Fibroblast of skin of abdomen (primary cell): ENCODE data around the gene LIPJ. TPM values are rescaled to one million over a fixed set of nuclear protein-coding genes. Genes with fewer than 3 reads are reported as not detected.
A peak's percentile ranks its signal among the peaks of the same experiment; 100 is the strongest.

Experiments used
- DNase-seq: peaks from one replicate; pipeline ENCODE4 v3.0.0-alpha.2; 2013
- polyA plus RNA-seq, 2 experiments: library from polyadenylated mRNA; unstranded; fragments of 120-200 nt; gene quantifications; one replicate each; pipeline ENCODE4 v1.2.1, GENCODE V29; 2013; ENCODE audit not compliant: insufficient read length in 2 of 2

LIPJ gene, protein sequence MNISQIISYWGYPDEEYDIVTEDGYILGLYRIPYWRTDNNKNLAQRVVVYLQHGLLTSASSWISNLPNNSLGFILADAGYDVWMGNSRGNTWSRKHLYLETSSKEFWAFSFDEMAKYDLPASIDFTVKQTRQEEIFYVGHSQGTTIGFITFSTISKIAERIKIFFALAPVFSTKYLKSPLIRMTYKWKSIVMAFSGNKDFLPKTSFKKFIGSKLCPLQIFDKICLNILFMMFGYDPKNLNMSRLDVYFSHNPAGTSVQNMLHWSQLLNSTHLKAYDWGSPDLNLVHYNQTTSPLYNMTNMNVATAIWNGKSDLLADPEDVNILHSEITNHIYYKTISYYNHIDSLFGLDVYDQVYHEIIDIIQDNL
- not detected for polyA plus RNA-seq (2013, experiment 1 of 2; ENCODE audit: insufficient read length)
- 0.06 TPM for polyA plus RNA-seq (2013, experiment 2 of 2; ENCODE audit: insufficient read length)

GRCh38 chr10:88586462-88586861 lies at the start of gene LIPJ:
TSS of gene LIPJ (plus strand) at chr10:88586762. CDS start at chr10:88590688, 3,926 bp downstream.
- DNase-seq = no peak

DNA sequence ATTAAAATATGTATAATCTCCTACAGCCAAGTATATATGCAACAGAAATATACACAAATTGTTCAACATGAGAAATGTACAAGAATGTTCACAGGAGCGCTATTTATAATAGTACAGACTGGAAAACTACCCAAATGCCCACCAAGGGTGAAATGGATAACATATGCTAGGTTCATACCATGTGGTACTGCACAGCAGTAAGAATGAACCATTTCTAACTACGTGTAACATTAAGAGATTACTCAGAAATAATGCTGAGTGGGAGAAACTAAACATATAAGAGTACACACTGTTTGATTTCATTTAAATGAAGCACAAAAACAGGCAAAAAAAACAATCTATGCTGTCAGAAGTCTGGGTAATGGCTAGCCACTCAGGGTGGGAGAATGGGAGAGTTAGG lies 49.2 kb upstream of the LIPJ start:
- peak; percentile 74 for DNase-seq

GRCh38 chr10:88538048-88538447 lies 48.5 kb upstream of the LIPJ start:
- peak; percentile 96 for DNase-seq

DNA sequence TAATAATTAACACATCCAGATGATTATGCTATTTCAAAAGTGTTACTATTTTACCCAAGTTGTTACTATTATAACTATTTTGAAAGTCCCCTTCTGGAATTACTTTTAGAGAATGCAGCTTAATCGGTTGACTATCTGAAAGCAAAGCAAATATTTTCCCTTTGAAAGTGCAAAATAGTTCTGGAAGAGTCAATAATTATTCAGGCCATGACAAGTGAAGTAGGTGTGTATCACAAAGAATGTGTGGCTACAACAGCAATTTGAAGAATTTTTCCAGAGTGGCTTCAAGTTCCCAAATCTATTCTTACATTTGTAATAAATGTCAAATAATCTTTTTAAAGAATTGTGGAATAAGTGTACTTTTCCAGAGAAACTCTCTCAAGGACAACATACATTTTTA lies 46.2 kb upstream of the LIPJ start:
- peak; percentile 49 for DNase-seq

DNA sequence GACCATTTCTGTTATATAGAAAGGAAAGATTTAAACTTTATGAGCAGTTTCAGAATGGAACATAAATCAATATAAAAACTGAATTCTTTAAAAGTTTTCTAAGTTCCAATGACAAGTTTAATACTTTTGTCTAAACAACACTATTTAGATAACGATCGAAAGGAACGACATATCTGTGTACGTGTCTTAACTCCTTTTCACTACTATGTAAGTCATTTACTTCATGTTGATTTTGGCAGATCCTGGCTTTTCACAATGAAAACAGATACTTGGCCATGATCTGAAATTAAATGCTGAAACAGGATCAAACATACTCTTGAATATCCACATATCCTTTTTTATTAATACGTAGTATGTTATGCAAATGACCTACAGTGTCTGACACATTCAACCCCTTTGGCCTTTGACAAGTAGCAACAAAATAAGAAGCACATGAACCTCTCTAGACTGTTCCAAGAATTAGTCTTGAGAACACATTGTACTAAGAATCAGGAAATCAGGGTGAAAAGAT lies 45.4 kb upstream of the LIPJ start:
- DNase-seq = no peak

- DNase-seq = no peak
These were observed 44.0 kb upstream of the LIPJ start for GRCh38 chr10:88542522-88542921.

GRCh38 chr10:88544140-88544870 lies 42.3 kb upstream of the LIPJ start:
- DNase-seq = no peak

DNA sequence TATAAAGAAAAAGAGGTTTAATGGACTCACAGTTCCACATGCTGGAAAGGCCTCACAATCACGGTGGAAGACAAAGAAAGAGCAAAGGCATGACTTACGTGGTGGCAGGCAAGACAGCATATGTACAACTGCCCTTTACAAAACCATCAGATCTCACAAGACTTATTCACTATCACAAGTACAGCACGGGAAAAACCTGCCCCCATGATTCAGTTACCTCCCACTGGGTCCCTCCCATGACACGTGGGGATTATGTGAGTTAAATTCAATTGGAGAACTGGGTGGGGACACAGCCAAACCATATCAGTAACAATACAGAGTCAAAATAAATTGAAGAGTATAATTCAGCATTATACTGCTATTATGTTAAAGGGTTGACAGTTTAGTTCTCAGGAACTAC lies 41.2 kb upstream of the LIPJ start:
- DNase-seq = no peak

DNA sequence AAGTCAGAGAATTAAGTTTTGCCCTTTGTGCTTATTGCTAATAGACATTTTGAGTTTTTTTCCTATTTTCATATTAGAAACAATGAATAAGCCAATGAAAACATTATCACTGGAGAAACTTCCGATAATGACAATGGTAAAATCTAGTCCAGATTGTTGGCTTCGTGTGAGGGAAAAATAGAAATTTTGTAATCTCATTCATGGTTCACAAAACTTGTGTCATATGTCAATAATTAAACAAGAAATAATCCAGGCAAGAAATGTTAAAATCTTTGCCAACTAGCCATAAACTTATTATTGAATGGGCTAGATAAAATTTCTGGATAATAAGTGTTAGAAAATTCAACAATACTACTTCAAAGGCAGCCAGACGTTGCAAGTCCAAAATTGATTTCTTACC lies 40.1 kb upstream of the LIPJ start:
- no peak for DNase-seq

DNA sequence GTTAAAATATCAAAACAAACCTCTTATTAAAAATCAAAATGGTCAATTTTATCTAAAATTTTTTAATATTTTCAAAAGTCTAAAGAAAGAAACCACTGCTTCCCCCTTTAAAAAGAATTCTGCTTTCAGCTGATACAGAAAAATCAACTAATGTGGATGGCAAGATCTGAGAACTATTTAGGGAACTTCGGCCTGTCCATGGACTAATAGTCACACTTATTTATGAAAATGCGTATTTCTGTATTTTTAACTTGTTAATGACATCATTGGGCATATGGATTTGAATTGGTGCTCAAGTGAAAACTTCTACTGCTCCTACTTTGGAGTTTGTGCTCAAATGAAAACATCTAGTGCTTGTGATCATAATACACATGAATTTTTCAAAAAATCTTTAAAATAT lies 35.3 kb upstream of the LIPJ start:
- no peak for DNase-seq

DNA sequence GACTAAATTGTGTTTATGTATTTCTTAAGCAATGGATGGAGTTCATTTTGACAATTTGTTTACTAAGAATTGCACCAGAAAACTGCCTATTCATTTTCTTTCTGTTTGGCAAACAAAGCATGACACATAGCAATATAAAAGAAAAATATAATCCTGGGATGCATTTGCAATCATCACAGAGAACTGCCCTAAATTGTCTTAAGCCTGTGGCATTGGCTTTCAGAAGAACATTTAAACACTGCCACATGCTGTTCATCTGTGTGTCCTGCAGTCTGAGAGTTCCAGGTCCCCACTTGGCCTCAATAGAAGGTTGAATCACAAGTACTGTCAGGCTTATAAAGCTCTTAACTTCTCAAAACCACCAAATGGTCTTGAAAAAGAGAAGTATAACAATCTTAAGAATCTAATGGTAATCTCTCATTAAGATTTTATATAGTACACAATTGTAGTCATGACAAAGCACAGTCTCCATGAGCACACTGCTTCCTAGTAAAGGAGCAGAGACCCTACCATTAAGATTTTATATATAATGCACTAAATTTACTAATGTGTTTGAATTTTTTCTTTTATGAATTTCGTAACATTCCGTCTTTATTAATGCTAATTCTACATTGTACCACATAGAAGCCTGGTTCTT lies 33.3 kb upstream of the LIPJ start:
- DNase-seq = peak; percentile 79

DNA sequence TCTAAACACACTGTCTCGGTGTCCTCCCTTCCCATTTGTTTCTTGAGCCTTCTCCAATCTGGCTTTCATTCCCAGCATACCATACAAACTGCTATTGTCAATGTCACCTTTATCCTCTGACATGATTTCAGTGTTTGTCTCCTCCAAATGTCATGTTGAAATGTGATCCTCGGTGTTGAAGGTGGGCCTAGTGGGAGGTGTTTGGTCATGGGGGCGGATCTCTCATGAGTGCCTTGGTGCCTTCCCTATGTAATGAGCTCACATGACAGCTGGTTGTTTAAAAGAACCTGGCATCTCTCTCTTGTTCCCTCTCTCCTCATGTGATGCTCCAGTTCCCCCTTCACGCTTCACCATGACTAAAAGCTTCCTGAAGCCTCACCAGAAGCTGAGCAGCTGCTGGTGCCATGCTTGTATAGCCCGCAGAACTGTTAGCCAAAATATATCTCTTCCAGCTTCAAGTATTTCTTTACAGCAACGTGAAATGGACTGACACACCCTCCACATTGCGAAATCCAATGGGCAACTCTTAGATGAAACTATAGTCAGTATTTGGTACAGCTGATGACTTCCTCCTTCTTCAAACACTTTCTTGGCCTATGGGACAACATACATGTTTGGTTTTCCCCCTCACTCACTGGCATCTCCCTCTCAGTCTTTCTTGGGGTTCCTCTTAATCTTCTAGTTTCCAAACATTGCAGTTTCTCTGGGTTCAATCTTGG lies 31.2 kb upstream of the LIPJ start:
- DNase-seq = no peak

- DNase-seq = no peak
These were observed 29.3 kb upstream of the LIPJ start for GRCh38 chr10:88557256-88557655.

DNA sequence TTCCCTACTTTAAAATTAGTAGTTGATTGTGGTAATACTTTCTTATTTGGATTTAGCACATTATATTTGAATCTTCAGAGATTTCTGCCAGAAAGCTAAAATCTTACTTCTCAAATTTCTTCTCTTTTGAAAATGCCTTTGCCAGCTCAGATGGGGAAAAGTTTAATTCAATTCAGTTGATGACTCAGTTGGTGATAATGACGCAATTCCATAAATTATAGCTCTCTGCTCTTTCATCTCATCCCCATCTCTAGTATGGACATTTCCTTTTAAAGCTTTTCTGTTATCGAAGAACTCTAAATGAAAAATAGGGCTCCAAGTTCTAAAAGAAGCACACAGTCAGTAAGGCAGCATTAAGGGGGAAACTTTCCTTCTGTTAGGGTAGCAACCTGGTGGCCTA lies 28.9 kb upstream of the LIPJ start:
- peak; percentile 79 for DNase-seq

DNA sequence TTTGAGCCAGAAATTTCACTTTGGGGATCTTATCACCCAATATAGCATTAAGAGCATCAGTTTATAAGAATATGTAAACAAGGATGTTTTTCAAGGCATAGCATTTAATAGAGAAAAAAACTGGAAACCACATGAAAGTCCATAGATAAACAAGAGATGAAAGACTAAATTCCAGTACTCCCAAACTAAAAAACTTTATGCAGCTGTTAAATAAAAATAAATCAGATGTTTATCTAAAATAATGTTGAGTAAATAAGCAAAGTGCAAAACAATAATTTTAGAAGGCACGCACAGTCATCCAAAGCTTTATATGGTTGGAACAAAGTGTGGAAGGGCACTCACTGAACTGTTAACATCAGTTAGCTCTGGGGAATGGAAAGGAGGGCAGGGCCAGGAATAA lies 24.4 kb upstream of the LIPJ start:
- DNase-seq = no peak

DNA sequence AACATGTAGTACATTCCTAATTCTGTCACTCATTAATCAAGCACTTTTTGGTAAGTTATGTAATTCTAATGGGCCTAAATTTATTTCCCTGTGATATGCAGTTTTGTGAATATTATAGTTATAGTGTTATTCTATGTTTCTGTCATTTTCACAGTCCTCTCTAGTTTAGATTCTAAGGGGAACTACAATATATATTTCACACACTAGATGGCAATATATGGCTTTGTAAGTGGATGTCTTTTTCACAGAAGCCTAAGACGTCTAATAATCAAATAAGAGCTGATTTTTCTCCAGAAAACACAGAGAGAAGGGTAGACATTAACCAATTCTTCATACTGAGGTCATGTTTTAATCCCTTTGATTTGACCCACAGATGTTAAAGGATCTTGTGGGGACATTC lies 21.5 kb upstream of the LIPJ start:
- DNase-seq = peak; percentile 46

DNA sequence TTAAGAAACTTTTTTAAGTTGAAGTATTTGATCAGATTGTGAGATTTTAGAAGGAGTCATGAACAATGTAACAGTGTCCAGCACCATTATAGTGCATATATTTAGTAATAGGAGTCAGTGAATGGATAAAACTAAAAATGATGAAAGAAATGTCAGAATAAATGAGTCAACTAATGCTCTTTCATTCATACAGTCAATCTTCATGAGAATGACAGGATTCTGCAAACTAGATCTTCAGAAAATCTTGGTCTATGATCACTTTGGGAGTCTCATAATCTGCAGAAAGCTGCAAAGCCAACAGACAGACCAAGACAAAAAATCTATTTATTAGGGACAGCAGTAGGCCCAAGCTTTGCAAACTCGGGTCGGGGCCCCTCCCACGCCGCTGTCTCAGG lies 4.2 kb upstream of the LIPJ start:
- DNase-seq = no peak

- DNase-seq = peak; percentile 62
These were observed 3.6 kb upstream of the LIPJ start, which contains the start of gene RNLS for GRCh38 chr10:88582806-88583583. TSS of gene RNLS (minus strand) at chr10:88583318.

- no peak for DNase-seq
These were observed 3.0 kb upstream of the LIPJ start for GRCh38 chr10:88583584-88583957.

GRCh38 chr10:88592381-88592780 lies 5.8 kb downstream of the LIPJ start:
- DNase-seq = no peak

- DNase-seq = no peak
These were observed 6.3 kb downstream of the LIPJ start for GRCh38 chr10:88592906-88593305.

DNA sequence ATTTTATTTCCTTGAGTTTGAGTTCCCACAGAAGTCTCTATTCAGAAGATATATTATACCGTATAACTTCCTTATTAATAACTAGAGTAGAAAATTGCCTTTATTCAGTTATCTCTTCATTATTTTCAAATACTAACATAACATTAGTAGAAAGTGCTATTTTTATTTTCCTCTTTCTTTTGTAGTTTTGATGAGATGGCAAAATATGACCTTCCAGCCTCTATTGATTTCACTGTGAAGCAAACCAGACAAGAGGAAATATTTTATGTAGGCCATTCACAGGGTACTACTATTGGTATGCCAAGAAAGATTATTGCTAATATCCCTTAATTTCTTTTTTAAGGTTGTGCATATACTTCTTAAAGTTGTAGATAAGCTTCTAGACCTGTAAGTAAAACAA lies 7.9 kb downstream of the LIPJ start:
- DNase-seq = no peak
